ENCODE measurements around the gene HOOK2. TPM values are rescaled to one million over a fixed set of nuclear protein-coding genes. Genes with fewer than 3 reads are reported as not detected.

The HOOK2 gene
- total and polyA plus RNA-seq, 2 experiments from 2014 or later: 56.9 to 86.4 TPM

DNA sequence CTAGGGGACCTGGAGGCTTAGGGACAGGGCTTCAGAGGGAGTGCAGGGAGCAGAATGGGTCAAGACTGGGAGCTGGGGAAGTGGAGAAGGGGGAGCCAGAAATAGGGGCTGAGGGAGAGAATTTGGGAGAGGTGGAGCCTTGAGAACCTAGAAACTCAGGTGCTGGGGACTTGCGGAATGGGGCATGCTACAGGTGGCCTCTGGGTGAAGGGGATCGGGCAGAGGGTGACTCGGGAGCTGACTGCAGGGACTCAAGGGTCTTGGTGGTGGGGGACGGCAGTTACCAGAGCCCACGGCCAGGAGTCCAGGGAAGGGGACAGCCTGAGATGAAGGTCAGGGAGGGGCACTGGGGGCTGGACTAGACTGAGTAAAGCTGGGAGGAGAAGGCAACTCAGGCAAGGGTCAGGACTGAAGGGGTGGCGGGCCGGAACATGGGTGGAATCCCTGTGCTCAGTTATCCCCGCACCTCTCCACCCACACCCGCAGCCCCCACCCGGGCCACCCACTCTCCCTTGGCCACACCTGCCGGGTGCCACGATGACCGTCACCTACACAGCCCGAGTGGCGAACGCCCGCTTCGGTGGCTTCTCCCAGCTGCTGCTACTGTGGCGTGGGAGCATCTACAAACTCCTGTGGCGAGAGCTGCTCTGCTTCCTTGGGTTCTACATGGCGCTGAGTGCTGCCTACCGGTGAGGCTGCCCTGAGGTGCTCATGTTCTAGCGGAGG, 23.1 kb downstream of the HOOK2 start:
- TF ChIP-seq EZH2 (IDR thresholded peaks at IDR 0.05; ENCODE audit: low read depth, unreplicated experiment): no peak
- TF ChIP-seq ETS1 (IDR thresholded peaks at IDR 0.05): no peak
- no peak for TF ChIP-seq POLR2AphosphoS5 (IDR thresholded peaks at IDR 0.05; ENCODE audit: low read depth)
- TF ChIP-seq REST (IDR thresholded peaks at IDR 0.05; ENCODE audit: unreplicated experiment): no peak
- TF ChIP-seq CTCF (conservative IDR thresholded peaks at IDR 0.05; ENCODE audit: low read depth in 2 of 2): no peak
- TF ChIP-seq ZNF331 (CRISPR knock-in tag; IDR thresholded peaks at IDR 0.05; ENCODE audit: low read depth): no peak
- TF ChIP-seq CREB1 (CRISPR knock-in tag; IDR thresholded peaks at IDR 0.05; ENCODE audit: low read depth): no peak
- H3K4me1 Mint-ChIP-seq: peaks cover 14% of the 10 kb centered on the region; the same call in 2 of the 3 replicates
- Histone ChIP-seq H3K79me2 (replicated peaks; ENCODE audit: insufficient read depth) (no peaks in the 10 kb centered on the region), H3K27me3 (ENCODE audit: insufficient read depth) (peaks cover 11% of the 10 kb centered on the region; the same call in 1 of the 2 replicates), H3K9me2 (ENCODE audit: insufficient read depth) (no peaks in the 10 kb centered on the region), H3K27ac (ENCODE audit: low read depth) (no peak overlapping the region), H3K4me1 (ENCODE audit: insufficient read depth) (no peaks in the 10 kb centered on the region; the same call in 1 of the 2 replicates), H4K20me1 (replicated peaks; ENCODE audit: insufficient read depth) (no peaks in the 10 kb centered on the region; the same call in 1 of the 2 replicates), H3K4me2 (peak overlapping the region; percentile 89), H3K36me3 (ENCODE audit: insufficient read depth) (no peaks in the 10 kb centered on the region), H3K4me3 (peak overlapping the region; percentile 70), H3F3A (replicated peaks; ENCODE audit: low read depth) (no peaks in the 10 kb centered on the region), H2AFZ (peak overlapping the region; percentile 86)
- peak overlapping the region; percentile 66 for H3K4me3 Mint-ChIP-seq
- peaks cover 12% of the 10 kb centered on the region for H3K36me3 Mint-ChIP-seq (ENCODE audit: low read depth)
- H3K27me3 Mint-ChIP-seq (ENCODE audit: insufficient read depth, low read depth, poor library complexity): peaks cover 23% of the 10 kb centered on the region
- ATAC-seq (peak; percentile 15), DNase-seq (ENCODE audit: low spot score) (no peak)
- no peaks in the 10 kb centered on the region for H3K9me3 Mint-ChIP-seq
- no peak overlapping the region for H3K27ac Mint-ChIP-seq
